A549 (cell line): ENCODE measurements around the gene USP22. TPM values are rescaled to one million over a fixed set of nuclear protein-coding genes. Genes with fewer than 3 reads are reported as not detected.

ENCODE experiments used
- CHD2 ChIP-seq: fragments of 150-350 bp; IDR thresholded peaks from 2 replicates; pipeline ENCODE4 v1.6.1; 2014; ENCODE audit warnings: low read length; ENCODE audit not compliant: partially characterized antibody
- CHD4 ChIP-seq: fragments of 200-600 bp; sonication (generic); IDR thresholded peaks from 2 replicates; pipeline ENCODE4 v1.6.1; 2016; ENCODE audit warnings: antibody characterized with exemption, mild to moderate bottlenecking, borderline replicate concordance
- EHMT2 ChIP-seq: fragments of 200-600 bp; sonication (generic); IDR thresholded peaks from 2 replicates; pipeline ENCODE4 v1.6.1; 2016; ENCODE audit warnings: antibody characterized with exemption, low read depth, mild to moderate bottlenecking, moderate library complexity
- ESRRA ChIP-seq: fragments of 150-350 bp; IDR thresholded peaks from 2 replicates; pipeline ENCODE4 v1.6.1; 2014; ENCODE audit warnings: mild to moderate bottlenecking, low read length, borderline replicate concordance
- FOXS1 ChIP-seq: fragments of 250-450 bp; sonication (Bioruptor Pico); IDR thresholded peaks from 2 replicates; pipeline ENCODE4 v1.5.0; 2020; ENCODE audit warnings: mild to moderate bottlenecking, moderate library complexity
- GATA3 ChIP-seq: IDR thresholded peaks from 2 replicates; pipeline ENCODE4 v1.6.1; 2012; ENCODE audit warnings: borderline replicate concordance
- HDAC2 ChIP-seq: fragments of 200-600 bp; sonication (generic); IDR thresholded peaks from 2 replicates; pipeline ENCODE4 v1.6.1; 2016
- HEYL ChIP-seq: fragments of 250-450 bp; sonication (Bioruptor Pico); IDR thresholded peaks from 2 replicates; pipeline ENCODE4 v1.8.0; 2021; ENCODE audit warnings: mild to moderate bottlenecking, moderate library complexity
- HOXB13 ChIP-seq: fragments of 250-450 bp; sonication (Bioruptor Pico); IDR thresholded peaks from 2 replicates; pipeline ENCODE4 v1.5.0; 2020; ENCODE audit warnings: low read depth, mild to moderate bottlenecking, moderate library complexity
- HOXB5 ChIP-seq: fragments of 250-450 bp; sonication (Bioruptor Pico); IDR thresholded peaks from 2 replicates; pipeline ENCODE4 v1.5.0; 2020; ENCODE audit warnings: mild to moderate bottlenecking, moderate library complexity
- JUN ChIP-seq, 2 experiments: fragments of >200 bp; sonication (Bioruptor Twin); formaldehyde crosslinking; IDR thresholded peaks; 2 replicates in 1 of 2; 3 replicates in 1 of 2; pipeline ENCODE4 v1.6.1; 2016 to 2017
- JUNB ChIP-seq: fragments of >200 bp; sonication (Bioruptor Twin); formaldehyde crosslinking; IDR thresholded peaks from 2 replicates; pipeline ENCODE4 v1.6.1; 2016
- KDM1A ChIP-seq: fragments of 200-600 bp; sonication (generic); IDR thresholded peaks from 2 replicates; pipeline ENCODE4 v1.6.1; 2016; ENCODE audit warnings: low read depth, mild to moderate bottlenecking
- MAFK ChIP-seq: fragments of 450-650 bp; IDR thresholded peaks from 2 replicates; pipeline ENCODE4 v1.6.1; 2014; ENCODE audit not compliant: partially characterized antibody
- MYC ChIP-seq: IDR thresholded peaks from 2 replicates; pipeline ENCODE4 v1.6.1; 2012; ENCODE audit warnings: mild to moderate bottlenecking, inconsistent platforms, low read length, improper control_type of control experiment, borderline replicate concordance
- POLR2A ChIP-seq: IDR thresholded peaks from 2 replicates; pipeline ENCODE4 v1.6.1; 2012; ENCODE audit warnings: mild to moderate bottlenecking, low read length
- RARB ChIP-seq: fragments of 250-450 bp; sonication (Bioruptor Pico); IDR thresholded peaks from 2 replicates; pipeline ENCODE4 v1.8.0; 2021; ENCODE audit warnings: mild to moderate bottlenecking, moderate library complexity
- SREBF2 ChIP-seq: fragments of 450-650 bp; IDR thresholded peaks from 2 replicates; pipeline ENCODE4 v1.6.1; 2014; ENCODE audit warnings: mild to moderate bottlenecking, moderate library complexity
- TP53 ChIP-seq: fragments of 250-450 bp; sonication (Bioruptor Pico); IDR thresholded peaks from 2 replicates; pipeline ENCODE4 v1.5.0; 2021; ENCODE audit warnings: mild to moderate bottlenecking, moderate library complexity
- polyA plus RNA-seq, 4 experiments: library from polyadenylated mRNA; depleted of rRNA in 3 of 4; stranded (reverse); fragments of >200 nt; fragmentation: RNase III in 1 of 4; extraction: RNeasy Plus Mini Kit Qiagen cat#74134 plus additional on column Dnase treatment in 1 of 4; gene quantifications; 2 replicates in 3 of 4; 3 replicates in 1 of 4; pipeline ENCODE4 v1.2.3, GENCODE V29; 2011 to 2017
- TF ChIP-seq, protein P1 (sequence below): IDR thresholded peaks from 2 replicates; pipeline ENCODE4 v1.6.1; 2012
- TF ChIP-seq, protein P2 (sequence below): fragments of >200 bp; sonication (Bioruptor Twin); formaldehyde crosslinking; IDR thresholded peaks from 3 replicates; pipeline ENCODE4 v1.6.1; 2016
- TF ChIP-seq, protein P3 (sequence below): fragments of 250-450 bp; sonication (Bioruptor Pico); IDR thresholded peaks from 2 replicates; pipeline ENCODE4 v1.5.0; 2020; ENCODE audit warnings: low read depth, mild to moderate bottlenecking, moderate library complexity
- TF ChIP-seq, protein P4 (sequence below): IDR thresholded peaks from 2 replicates; pipeline ENCODE4 v1.6.1; 2012
- TF ChIP-seq, protein P5 (sequence below): fragments of >200 bp; sonication (Bioruptor Twin); formaldehyde crosslinking; IDR thresholded peaks from 3 replicates; pipeline ENCODE4 v1.5.1; 2016

Gene USP22
- polyA plus RNA-seq, 2 of the 4 experiments (the other 2 are of a cell fraction): 130 to 293 TPM

DNA sequence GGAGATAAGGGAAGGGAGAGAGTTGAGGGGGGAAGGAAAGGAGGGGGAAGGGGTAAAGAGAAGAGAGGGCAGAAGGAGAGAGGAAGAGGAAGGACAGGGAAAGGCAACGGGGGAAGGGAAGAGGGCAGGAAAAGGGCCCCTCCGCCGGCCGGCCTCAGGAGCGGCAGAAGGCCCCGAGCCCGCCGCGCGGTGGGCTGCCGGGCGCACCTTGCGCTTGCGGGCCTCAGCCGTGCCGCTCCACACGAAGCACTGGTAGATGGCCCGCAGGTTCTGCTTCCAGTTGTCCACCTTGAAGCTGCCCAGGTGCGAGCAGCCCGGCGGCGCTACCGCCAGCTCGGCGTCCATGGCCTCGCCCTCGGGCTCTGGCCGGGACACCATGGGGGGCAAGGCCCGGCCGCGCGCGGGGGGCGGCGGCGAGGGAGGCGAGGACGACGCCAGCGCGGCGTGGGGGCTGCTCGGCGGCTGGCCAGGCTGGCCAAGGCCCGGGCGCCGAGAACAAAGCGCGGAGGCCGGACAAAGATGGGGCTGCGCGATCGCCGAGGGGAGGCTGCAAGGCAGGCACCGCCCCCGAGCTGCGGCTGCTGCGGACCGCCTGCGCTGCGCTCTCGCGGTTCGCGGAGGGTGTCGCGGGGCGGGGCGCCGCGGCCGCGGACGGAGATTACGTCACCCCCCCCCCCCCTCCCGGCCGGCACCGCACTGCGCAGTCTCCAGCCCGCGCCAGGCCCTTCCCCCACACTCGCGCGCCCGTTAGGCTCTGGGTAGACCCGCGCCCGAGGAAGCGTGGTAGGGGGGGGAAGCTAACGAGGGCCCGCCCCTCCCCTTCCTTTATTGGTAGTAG, at the start of gene USP22 (continued):
- TF ChIP-seq, protein P1, sequence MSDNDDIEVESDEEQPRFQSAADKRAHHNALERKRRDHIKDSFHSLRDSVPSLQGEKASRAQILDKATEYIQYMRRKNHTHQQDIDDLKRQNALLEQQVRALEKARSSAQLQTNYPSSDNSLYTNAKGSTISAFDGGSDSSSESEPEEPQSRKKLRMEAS: no peak
- 0 out of 2 replicates have a peak, but pooled peaks have one; percentile 7 for TF ChIP-seq SREBF2
- TF ChIP-seq POLR2A: peak; percentile 79
- no peak for TF ChIP-seq MAFK
- TF ChIP-seq MYC: peak; percentile 34; the same call in 1 of the 2 replicates
- no peak for TF ChIP-seq ESRRA
- TF ChIP-seq JUNB: no peak
- TF ChIP-seq CHD2: peak; percentile 74
- no peak for TF ChIP-seq HOXB13
- no peak; the same call in 1 of the 2 replicates for TF ChIP-seq GATA3
- TF ChIP-seq, protein P2, sequence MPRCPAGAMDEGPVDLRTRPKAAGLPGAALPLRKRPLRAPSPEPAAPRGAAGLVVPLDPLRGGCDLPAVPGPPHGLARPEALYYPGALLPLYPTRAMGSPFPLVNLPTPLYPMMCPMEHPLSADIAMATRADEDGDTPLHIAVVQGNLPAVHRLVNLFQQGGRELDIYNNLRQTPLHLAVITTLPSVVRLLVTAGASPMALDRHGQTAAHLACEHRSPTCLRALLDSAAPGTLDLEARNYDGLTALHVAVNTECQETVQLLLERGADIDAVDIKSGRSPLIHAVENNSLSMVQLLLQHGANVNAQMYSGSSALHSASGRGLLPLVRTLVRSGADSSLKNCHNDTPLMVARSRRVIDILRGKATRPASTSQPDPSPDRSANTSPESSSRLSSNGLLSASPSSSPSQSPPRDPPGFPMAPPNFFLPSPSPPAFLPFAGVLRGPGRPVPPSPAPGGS: peak; percentile 87
- TF ChIP-seq, protein P3, sequence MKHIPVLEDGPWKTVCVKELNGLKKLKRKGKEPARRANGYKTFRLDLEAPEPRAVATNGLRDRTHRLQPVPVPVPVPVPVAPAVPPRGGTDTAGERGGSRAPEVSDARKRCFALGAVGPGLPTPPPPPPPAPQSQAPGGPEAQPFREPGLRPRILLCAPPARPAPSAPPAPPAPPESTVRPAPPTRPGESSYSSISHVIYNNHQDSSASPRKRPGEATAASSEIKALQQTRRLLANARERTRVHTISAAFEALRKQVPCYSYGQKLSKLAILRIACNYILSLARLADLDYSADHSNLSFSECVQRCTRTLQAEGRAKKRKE (CRISPR knock-in tag): 0 out of 2 replicates have a peak, but pooled peaks have one; percentile 37
- TF ChIP-seq, protein P4, sequence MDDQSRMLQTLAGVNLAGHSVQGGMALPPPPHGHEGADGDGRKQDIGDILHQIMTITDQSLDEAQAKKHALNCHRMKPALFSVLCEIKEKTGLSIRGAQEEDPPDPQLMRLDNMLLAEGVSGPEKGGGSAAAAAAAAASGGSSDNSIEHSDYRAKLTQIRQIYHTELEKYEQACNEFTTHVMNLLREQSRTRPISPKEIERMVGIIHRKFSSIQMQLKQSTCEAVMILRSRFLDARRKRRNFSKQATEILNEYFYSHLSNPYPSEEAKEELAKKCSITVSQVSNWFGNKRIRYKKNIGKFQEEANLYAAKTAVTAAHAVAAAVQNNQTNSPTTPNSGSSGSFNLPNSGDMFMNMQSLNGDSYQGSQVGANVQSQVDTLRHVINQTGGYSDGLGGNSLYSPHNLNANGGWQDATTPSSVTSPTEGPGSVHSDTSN: no peak
- TF ChIP-seq HOXB5 (CRISPR knock-in tag): peak; percentile 73
- no peak for TF ChIP-seq RARB (CRISPR knock-in tag)
- TF ChIP-seq TP53 (CRISPR knock-in tag): peak; percentile 91
- TF ChIP-seq EHMT2: no peak
- no peak for TF ChIP-seq HEYL (CRISPR knock-in tag)
- no peak for TF ChIP-seq FOXS1 (CRISPR knock-in tag)
- TF ChIP-seq JUN (IDR thresholded peaks at IDR 0.05): peak; percentile 33 to 93; a peak in 4 of 5 replicates
- TF ChIP-seq, protein P5, sequence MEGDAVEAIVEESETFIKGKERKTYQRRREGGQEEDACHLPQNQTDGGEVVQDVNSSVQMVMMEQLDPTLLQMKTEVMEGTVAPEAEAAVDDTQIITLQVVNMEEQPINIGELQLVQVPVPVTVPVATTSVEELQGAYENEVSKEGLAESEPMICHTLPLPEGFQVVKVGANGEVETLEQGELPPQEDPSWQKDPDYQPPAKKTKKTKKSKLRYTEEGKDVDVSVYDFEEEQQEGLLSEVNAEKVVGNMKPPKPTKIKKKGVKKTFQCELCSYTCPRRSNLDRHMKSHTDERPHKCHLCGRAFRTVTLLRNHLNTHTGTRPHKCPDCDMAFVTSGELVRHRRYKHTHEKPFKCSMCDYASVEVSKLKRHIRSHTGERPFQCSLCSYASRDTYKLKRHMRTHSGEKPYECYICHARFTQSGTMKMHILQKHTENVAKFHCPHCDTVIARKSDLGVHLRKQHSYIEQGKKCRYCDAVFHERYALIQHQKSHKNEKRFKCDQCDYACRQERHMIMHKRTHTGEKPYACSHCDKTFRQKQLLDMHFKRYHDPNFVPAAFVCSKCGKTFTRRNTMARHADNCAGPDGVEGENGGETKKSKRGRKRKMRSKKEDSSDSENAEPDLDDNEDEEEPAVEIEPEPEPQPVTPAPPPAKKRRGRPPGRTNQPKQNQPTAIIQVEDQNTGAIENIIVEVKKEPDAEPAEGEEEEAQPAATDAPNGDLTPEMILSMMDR: no peak
- TF ChIP-seq CHD4: no peak
- no peak for TF ChIP-seq KDM1A
- no peak for TF ChIP-seq HDAC2
